Measurements from ENCODE around the gene PRDM7. TPM values are rescaled to one million over a fixed set of nuclear protein-coding genes. Genes with fewer than 3 reads are reported as not detected.

PRDM7 gene
- total and polyA plus RNA-seq, 2 of the 4 experiments (the other 2 are of a cell fraction) = not detected

GRCh38 chr16:90010676-90011507 is 66.2 kb downstream of the PRDM7 start (continued):
- TF ChIP-seq RAD21 (IDR thresholded peaks at IDR 0.05; ENCODE audit: low read length) = no peak

GRCh38 chr16:90009172-90009899 is 67.8 kb downstream of the PRDM7 start:
- DNase-seq (no peak), ATAC-seq (ENCODE audit: low read depth) (no peak)
- Histone ChIP-seq H4K20me1 (ENCODE audit: insufficient read depth, low read length) (no peaks in the 10 kb centered on the region), H3K9me3 (ENCODE audit: control insufficient read depth, insufficient read depth, low read length) (no peaks in the 10 kb centered on the region), H3K23ac (ENCODE audit: low read depth, low read length) (no peak overlapping the region), H2BK120ac (ENCODE audit: low read depth, low read length) (no peak overlapping the region), H3K18ac (ENCODE audit: low read depth, low read length) (no peak overlapping the region), H3K36me3 (ENCODE audit: control insufficient read depth, insufficient read depth, low read length) (no peaks in the 10 kb centered on the region; the same call in none of the 2 replicates), H3K4me1 (ENCODE audit: control insufficient read depth, insufficient read depth, low read length) (no peaks in the 10 kb centered on the region), H2AK9ac (replicated peaks; ENCODE audit: low read depth, low read length, poor library complexity) (peak overlapping the region; percentile 55), H2AK5ac (ENCODE audit: low read depth, low read length) (no peak overlapping the region), H3K27ac (ENCODE audit: insufficient read depth, low read length) (no peak overlapping the region), H3K9me1 (ENCODE audit: insufficient read depth, low read length) (no peaks in the 10 kb centered on the region), H3K9ac (ENCODE audit: low read depth, low read length) (no peak overlapping the region), H3K56ac (ENCODE audit: extremely low read depth, insufficient read depth, low read length) (no peak overlapping the region), H3K4me3 (ENCODE audit: insufficient read depth, low read depth, low read length) (no peak overlapping the region), H4K91ac (ENCODE audit: insufficient read depth, low read depth, low read length) (no peak overlapping the region), H2BK5ac (ENCODE audit: low read depth, low read length, poor library complexity, severe bottlenecking) (no peak overlapping the region), H3K79me1 (ENCODE audit: low read depth in 1 of 2, low read length in 2 of 2) (no peaks in the 10 kb centered on the region), H3K14ac (replicated peaks; ENCODE audit: low read depth, low read length) (no peak overlapping the region), H3K4me2 (ENCODE audit: low read depth, low read length) (no peak overlapping the region), H3K27me3 (ENCODE audit: control insufficient read depth, insufficient read depth, low read length) (no peaks in the 10 kb centered on the region), H4K5ac (ENCODE audit: low read depth, low read length) (no peak overlapping the region), H2AFZ (replicated peaks; ENCODE audit: low read length, poor library complexity) (peak overlapping the region; percentile 21), H2BK15ac (ENCODE audit: low read depth, low read length) (no peak overlapping the region), H2BK20ac (ENCODE audit: low read depth, low read length) (no peak overlapping the region), H4K8ac (ENCODE audit: low read depth in 2 of 2, low read length in 2 of 2) (no peak overlapping the region), H3K4ac (ENCODE audit: low read depth, low read length) (no peak overlapping the region)
- CTCF ChIA-PET = no interaction called here
- dilution Hi-C loops (cut with HindIII; ENCODE audit: low sequenced_read_pairs, unreplicated experiment) (no loop called here), intact Hi-C loops (cut with micrococcal nuclease) (no loop called here), in situ Hi-C loops (cut with MboI; ENCODE audit: low sequenced_read_pairs) (no loop called here)
- no CpG with 5 or more reads among the region's 22 CpGs for WGBS, 2 experiments (ENCODE audit: extremely low coverage in 2 of 2, insufficient read length in 1 of 2)
- no TSS peak for BruUV-seq (replicated peaks)
- TF ChIP-seq RCOR1 (IDR thresholded peaks at IDR 0.05; ENCODE audit: insufficient replicate concordance, low read length) (no peak), NFE2L2 (IDR thresholded peaks at IDR 0.05; ENCODE audit: low read depth, low read length) (no peak), POLR2A (IDR thresholded peaks at IDR 0.05; ENCODE audit: low read depth, low read length) (no peak)
- POLR2A ChIA-PET (ENCODE audit: unreplicated experiment) = no interaction called here

All from IMR-90 (cell line).